K562 (cell line): ENCODE data around the gene PHYHD1. TPM values are rescaled to one million over a fixed set of nuclear protein-coding genes. Genes with fewer than 3 reads are reported as not detected.

Experiments
- CCAR2 ChIP-seq: fragments of 200-400 bp; formaldehyde crosslinking; IDR thresholded peaks from 2 replicates; pipeline ENCODE4 v1.6.1; 2017; ENCODE audit warnings: mild to moderate bottlenecking, low read depth, low read length
- E2F8 ChIP-seq: fragments of 450-650 bp; IDR thresholded peaks from 2 replicates; pipeline ENCODE4 v1.7.1; 2018; ENCODE audit warnings: mild to moderate bottlenecking, low read depth; ENCODE audit not compliant: partially characterized antibody
- JUND ChIP-seq, 2 experiments: IDR thresholded peaks; 2 replicates in 1 of 2; 3 replicates in 1 of 2; pipeline ENCODE4 v1.6.1; 2011; ENCODE audit warnings: borderline replicate concordance in 2 of 2, low read depth in 2 of 2, low read length in 2 of 2, improper control_type of control experiment in 1 of 2, missing biosample characterization in 1 of 2, missing genetic modification characterization in 1 of 2, missing genetic modification reagents in 1 of 2
- MAFG ChIP-seq: fragments of 450-650 bp; conservative IDR thresholded peaks from 2 replicates; pipeline ENCODE4 v1.6.1; 2016; ENCODE audit warnings: missing genetic modification characterization, missing compliant biosample characterization
- PML ChIP-seq: IDR thresholded peaks from 2 replicates; pipeline ENCODE4 v1.6.1; 2012; ENCODE audit warnings: low read length, inconsistent platforms
- RAD21 ChIP-seq, 2 experiments: fragments of 250-450 bp in 1 of 2; fragments of 450-650 bp in 1 of 2; sonication (Bioruptor Pico) in 1 of 2; formaldehyde crosslinking in 1 of 2; IDR thresholded peaks in 1 of 2; conservative IDR thresholded peaks in 1 of 2; 2 replicates each; pipeline versions ENCODE4 v1.4.0 to v1.8.0; 2020 to 2022; ENCODE audit warnings: mild to moderate bottlenecking in 2 of 2, moderate library complexity in 1 of 2
- RBM15 ChIP-seq: fragments of 200-400 bp; formaldehyde crosslinking; IDR thresholded peaks from 2 replicates; pipeline ENCODE4 v1.6.1; 2018; ENCODE audit warnings: mild to moderate bottlenecking, low read length, moderate library complexity; ENCODE audit not compliant: insufficient read depth
- RBM22 ChIP-seq: fragments of 200-400 bp; formaldehyde crosslinking; IDR thresholded peaks from 2 replicates; pipeline ENCODE4 v1.6.1; 2018; ENCODE audit warnings: low read length, low read depth; ENCODE audit not compliant: poor library complexity, severe bottlenecking
- TAF1 ChIP-seq: IDR thresholded peaks from 2 replicates; pipeline ENCODE4 v1.6.1; 2011; ENCODE audit warnings: mild to moderate bottlenecking, low read length, moderate library complexity; ENCODE audit not compliant: insufficient read depth, control insufficient read depth, severe bottlenecking; ENCODE audit errors: extremely low read depth
- TEAD2 ChIP-seq: fragments of 450-650 bp; IDR thresholded peaks from 2 replicates; pipeline ENCODE4 v1.6.1; 2016; ENCODE audit warnings: missing genetic modification characterization, control low read depth, missing compliant biosample characterization
- ZNF764 ChIP-seq: fragments of 250-450 bp; sonication (Bioruptor Pico); IDR thresholded peaks from 2 replicates; pipeline ENCODE4 v1.4.0; 2020; ENCODE audit warnings: low read depth, mild to moderate bottlenecking, moderate library complexity
- ZNF778 ChIP-seq: fragments of 450-650 bp; formaldehyde crosslinking; IDR thresholded peaks from 2 replicates; pipeline ENCODE4 v1.4.0; 2020; ENCODE audit warnings: mild to moderate bottlenecking, moderate library complexity
- polyA plus RNA-seq, 8 experiments: library from polyadenylated mRNA; depleted of rRNA in 4 of 8; stranded (reverse) in 5 of 8; unstranded in 3 of 8; fragments of >200 nt; fragmentation: Nextera tagmentation in 2 of 8; fragmentation: Illumina TruSeq in 1 of 8; extraction: Ambion mirVana in 2 of 8; extraction: Trizol in 1 of 8; gene quantifications; 2 replicates each; pipeline versions ENCODE4 v1.2.1 to v1.2.3, GENCODE V29; 2011 to 2014; ENCODE audit warnings: inconsistent platforms in 1 of 8, missing spikeins in 1 of 8
- total RNA-seq, 7 experiments: library from RNA; depleted of rRNA in 6 of 7; stranded (reverse); fragments of >200 nt in 6 of 7; fragmentation: Illumina TruSeq in 2 of 7; extraction: Trizol in 2 of 7; gene quantifications; 2 replicates each; pipeline versions ENCODE4 v1.2.1 to v1.2.3, GENCODE V29; 2011 to 2021; ENCODE audit warnings: low replicate concordance in 1 of 7
- TF ChIP-seq, protein P1 (sequence below): fragments of 200-400 bp; formaldehyde crosslinking; IDR thresholded peaks from 2 replicates; pipeline ENCODE4 v1.6.1; 2017; ENCODE audit warnings: mild to moderate bottlenecking, low read depth, low read length, moderate library complexity
- TF ChIP-seq, protein P2 (sequence below): fragments of 150-350 bp; IDR thresholded peaks from 2 replicates; pipeline ENCODE4 v1.6.1; 2014; ENCODE audit warnings: low read depth, mild to moderate bottlenecking, low read length, borderline replicate concordance

PHYHD1 gene
- total and polyA plus RNA-seq, 9 of the 15 experiments (the other 6 are each of a cell fraction or from before 2014, with no cell fraction given): 0.36 to 1.3 (median 0.80) TPM

GRCh38 chr9:128947277-128947526, 26.4 kb downstream of the PHYHD1 start (continued):
- TF ChIP-seq JUND (IDR thresholded peaks at IDR 0.05; ENCODE audit: borderline replicate concordance, low read depth, low read length) (no peak), JUND (tag; IDR thresholded peaks at IDR 0.05; ENCODE audit: borderline replicate concordance, low read depth, low read length) (no peak), RAD21 (CRISPR knock-in tag; conservative IDR thresholded peaks at IDR 0.05 in 1 of 2, IDR thresholded peaks at IDR 0.05 in 1 of 2) (no peak), RBM15 (no peak), ZNF778 (CRISPR knock-in tag) (no peak), TAF1 (no peak), RBM22 (peak; percentile 10), E2F8 (no peak), CCAR2 (no peak), TEAD2 (tag) (no peak), ZNF764 (no peak), MAFG (tag) (no peak), PML (no peak)
- TF ChIP-seq, protein P1, sequence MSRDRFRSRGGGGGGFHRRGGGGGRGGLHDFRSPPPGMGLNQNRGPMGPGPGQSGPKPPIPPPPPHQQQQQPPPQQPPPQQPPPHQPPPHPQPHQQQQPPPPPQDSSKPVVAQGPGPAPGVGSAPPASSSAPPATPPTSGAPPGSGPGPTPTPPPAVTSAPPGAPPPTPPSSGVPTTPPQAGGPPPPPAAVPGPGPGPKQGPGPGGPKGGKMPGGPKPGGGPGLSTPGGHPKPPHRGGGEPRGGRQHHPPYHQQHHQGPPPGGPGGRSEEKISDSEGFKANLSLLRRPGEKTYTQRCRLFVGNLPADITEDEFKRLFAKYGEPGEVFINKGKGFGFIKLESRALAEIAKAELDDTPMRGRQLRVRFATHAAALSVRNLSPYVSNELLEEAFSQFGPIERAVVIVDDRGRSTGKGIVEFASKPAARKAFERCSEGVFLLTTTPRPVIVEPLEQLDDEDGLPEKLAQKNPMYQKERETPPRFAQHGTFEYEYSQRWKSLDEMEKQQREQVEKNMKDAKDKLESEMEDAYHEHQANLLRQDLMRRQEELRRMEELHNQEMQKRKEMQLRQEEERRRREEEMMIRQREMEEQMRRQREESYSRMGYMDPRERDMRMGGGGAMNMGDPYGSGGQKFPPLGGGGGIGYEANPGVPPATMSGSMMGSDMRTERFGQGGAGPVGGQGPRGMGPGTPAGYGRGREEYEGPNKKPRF: no peak
- TF ChIP-seq, protein P2, sequence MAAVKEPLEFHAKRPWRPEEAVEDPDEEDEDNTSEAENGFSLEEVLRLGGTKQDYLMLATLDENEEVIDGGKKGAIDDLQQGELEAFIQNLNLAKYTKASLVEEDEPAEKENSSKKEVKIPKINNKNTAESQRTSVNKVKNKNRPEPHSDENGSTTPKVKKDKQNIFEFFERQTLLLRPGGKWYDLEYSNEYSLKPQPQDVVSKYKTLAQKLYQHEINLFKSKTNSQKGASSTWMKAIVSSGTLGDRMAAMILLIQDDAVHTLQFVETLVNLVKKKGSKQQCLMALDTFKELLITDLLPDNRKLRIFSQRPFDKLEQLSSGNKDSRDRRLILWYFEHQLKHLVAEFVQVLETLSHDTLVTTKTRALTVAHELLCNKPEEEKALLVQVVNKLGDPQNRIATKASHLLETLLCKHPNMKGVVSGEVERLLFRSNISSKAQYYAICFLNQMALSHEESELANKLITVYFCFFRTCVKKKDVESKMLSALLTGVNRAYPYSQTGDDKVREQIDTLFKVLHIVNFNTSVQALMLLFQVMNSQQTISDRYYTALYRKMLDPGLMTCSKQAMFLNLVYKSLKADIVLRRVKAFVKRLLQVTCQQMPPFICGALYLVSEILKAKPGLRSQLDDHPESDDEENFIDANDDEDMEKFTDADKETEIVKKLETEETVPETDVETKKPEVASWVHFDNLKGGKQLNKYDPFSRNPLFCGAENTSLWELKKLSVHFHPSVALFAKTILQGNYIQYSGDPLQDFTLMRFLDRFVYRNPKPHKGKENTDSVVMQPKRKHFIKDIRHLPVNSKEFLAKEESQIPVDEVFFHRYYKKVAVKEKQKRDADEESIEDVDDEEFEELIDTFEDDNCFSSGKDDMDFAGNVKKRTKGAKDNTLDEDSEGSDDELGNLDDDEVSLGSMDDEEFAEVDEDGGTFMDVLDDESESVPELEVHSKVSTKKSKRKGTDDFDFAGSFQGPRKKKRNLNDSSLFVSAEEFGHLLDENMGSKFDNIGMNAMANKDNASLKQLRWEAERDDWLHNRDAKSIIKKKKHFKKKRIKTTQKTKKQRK: no peak
